GM21526 (cell line): ENCODE data around the gene RBFOX1.

Source experiments
- ATAC-seq: cut with Tn5 transposase; IDR thresholded peaks from one replicate; pipeline ENCODE4 v1.9.1; 2021; ENCODE audit warnings: moderate library complexity; ENCODE audit not compliant: unreplicated experiment, low FRiP score

Gene RBFOX1

DNA sequence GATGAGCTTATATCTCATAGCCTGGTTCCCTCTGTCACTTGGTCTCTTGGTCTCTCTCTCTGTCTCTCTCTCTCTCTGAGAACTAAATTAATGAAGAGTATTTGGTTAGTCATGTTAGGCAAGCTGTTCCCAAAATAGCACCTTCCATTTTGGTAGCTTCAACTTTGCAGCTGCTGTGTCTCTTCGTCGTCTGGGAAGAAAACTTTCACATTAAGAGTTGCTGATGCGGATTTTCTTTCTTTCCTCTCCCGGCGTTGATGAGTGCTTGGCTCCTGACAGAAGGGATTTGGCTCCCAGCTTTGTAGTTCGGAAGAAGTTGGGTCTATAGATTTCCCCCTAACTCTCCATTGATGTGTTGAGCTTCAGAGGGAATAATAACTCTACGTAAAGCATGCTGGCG is at the start of gene RBFOX1:
RBFOX1 (plus strand) TSS at position 235 of the 400 bp plus-strand sequence.
- no peak for ATAC-seq

DNA sequence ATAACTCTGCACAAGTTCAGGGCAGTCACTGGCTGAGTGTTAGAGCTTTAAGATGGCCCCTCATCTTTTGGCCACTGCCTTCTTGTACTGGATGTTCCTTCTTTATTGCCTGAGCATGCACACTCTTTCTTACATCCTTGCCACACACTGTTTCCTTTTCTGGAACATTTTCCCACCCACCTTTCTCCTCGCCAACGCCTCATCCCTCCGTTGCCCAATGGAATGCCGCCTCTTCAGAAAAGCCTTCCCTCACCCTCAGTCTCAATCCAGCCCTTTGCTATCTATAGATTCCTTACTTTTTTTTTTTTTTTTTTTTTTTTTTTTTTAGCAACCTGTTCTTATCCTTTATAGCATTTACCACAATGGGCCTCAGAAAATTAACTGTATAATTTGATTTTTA is 47.9 kb upstream of the RBFOX1 start:
- ATAC-seq, result no peak

DNA sequence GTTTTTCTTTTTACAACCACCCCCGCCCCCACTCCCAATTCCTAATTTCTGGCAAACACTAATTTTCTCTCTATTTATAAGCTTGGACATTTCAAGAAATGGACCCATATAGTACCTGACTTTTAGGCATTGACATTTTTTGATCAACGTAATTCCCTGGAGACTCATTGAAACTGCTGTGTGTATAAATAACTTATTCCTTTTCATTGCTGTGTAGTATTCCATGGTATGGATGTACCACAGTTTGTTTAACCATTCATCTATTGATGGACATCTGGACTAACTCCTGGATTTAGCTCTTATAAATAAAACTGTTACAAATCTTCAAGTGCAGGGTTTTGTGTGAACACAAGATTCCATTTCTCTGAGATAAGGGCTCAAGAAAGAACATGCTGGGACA is 47.1 kb upstream of the RBFOX1 start:
- ATAC-seq, result no peak

GRCh38 chr16:7289299-7289698 is 43.3 kb upstream of the RBFOX1 start:
- ATAC-seq, result no peak

DNA sequence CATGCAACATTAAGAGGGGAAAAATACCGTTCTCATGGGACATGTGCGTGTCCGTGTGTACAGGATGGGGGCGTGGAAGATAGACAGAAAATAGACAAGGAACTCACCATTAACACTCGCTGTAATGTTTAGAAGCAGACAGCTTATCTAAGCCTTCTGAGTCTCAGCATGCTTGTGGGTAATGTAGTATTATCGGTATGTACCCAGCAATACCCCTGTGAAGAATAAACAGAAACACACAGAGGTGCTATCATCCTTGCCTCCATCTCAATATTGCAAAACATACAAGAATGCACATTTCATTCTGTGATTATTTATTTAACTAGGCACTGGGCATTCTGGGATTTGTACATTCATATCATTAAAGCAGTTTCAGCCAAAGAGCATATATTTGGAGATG is 42.0 kb upstream of the RBFOX1 start:
- ATAC-seq, result no peak

DNA sequence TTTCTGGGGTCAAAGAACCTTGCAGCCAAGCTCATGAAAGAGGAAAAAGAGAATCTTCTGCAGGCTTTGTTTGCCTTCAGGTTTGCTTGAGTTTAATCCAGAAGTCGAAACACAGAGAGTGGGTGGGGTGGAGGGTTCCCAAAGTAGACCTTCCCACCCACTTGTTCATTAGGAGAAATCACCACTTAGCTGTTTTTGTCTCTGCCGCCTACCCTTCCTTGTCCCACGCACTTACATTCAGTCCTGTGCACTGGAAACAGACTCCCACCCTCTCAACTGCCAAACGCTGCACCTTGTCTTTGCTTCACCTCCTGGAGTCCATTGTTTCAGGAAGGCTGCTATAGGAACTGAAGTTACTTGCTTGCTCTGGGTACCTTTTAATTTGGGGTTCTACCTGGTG is 38.6 kb upstream of the RBFOX1 start:
- ATAC-seq, result no peak

DNA sequence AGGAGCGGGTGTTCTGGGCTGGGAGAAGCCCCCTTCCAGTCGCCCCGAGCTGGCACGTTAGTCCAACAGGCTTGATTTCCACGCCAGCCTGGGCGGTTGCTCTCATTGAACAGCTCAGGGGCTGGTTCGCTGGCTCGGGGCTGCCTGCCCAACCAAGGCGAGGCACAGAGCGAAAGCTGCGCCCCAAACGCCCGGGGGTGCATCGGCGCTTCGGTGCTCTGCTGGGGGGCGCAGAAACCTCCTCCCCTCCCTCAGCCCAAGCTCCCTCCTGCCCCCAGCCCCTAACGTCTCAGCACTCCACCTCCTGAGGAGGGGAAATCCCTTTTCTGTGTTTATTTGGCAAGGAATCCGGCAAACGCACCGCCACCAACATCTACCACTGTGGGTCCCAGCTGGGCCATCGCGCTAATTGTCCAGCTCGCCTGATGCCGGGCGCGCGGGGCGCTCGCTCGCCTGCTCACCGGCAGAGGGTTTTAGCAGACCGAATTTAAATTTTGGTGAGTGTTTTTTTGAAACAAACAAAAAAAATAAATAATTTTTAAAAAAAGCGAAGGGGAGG is 29.5 kb upstream of the RBFOX1 start:
- ATAC-seq, result no peak

DNA sequence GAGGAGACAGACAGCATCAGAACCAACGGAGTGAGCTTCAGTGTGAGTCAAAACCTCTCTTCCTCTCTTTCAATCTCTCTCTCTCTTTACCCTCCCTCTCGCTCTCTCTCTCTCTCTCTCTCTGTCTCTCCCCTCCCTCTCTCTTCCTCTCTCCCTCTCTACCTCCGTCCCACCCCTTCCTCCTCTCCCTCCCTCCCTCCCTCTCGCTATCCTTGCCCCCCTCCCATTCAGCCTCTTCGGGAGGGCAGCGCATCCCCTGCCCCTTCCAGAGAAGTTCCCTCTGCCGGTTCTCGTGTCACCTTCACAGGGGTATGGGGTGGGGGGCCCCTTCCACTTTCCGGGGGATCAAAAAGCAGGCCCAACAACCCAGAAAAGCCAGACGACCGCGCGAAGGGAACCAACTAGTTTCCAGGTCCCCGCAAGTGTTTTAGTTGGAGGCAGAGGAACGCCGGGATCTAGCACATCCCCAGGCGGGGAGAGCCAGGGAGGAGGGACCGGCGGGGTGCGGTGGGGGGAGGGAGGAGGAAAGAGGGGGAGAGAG is 28.9 kb upstream of the RBFOX1 start:
- ATAC-seq, result no peak

DNA sequence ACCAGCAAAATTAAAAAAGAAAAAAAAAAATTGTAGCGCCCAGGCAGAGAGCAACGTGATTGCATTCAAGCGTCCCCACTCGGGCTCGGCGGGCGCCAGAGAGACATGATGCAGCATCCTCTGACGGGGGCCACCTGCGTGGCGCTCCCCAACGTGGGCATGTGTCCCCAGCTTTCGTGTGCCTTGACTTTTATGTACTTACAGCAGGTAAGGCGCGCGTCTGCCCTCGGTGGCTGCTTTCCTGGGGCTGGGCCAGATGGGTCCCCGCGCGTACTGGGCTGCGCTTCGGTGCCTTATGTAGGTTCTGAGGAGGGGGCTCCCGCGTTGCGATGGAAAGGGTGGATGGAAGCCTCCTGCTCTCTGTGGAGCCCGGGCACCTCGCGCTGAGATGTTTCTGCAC is 28.4 kb upstream of the RBFOX1 start:
- no peak for ATAC-seq

DNA sequence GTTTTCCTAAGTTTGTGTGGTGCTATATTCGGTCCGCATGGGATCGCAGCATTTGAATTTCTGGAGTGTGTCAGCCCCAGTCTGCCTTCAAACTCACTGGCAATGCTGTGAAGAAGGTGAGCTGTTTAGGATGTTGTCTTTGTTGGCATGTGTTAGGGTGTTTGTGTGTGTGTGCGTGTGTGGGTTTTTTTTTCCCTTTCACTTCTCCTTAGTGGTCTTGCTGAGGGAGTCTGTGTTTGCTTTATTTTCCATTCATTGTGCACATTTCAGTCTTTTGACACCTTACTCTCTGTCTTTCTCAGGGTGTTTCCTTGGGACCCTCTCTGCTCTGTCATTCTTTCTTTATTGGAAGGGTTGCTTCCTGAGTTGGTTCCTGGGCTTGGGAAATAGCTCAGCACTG is 27.7 kb upstream of the RBFOX1 start:
- ATAC-seq, result no peak

- ATAC-seq, result no peak
Observed at GRCh38 chr16:7313170-7313569, 19.5 kb upstream of the RBFOX1 start.

DNA sequence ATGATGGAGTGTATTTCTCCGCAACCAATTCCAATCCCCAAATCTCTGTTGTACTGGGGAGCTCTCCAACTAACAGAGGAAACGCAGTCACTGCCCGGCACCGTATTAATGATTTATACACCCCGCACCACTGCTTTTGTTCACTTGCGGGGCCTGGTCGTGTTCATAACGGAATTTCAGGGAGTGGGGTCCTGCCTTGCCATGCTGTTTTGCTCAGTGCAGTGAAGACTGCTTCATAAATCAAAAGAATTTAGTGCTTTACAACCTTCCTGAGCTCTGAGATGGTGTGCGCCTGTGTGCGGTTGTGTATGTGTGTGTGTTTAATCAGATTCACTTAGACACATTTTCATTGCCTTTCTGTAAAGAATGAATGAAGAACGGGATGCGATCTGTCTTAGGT is 18.5 kb upstream of the RBFOX1 start:
- no peak for ATAC-seq

DNA sequence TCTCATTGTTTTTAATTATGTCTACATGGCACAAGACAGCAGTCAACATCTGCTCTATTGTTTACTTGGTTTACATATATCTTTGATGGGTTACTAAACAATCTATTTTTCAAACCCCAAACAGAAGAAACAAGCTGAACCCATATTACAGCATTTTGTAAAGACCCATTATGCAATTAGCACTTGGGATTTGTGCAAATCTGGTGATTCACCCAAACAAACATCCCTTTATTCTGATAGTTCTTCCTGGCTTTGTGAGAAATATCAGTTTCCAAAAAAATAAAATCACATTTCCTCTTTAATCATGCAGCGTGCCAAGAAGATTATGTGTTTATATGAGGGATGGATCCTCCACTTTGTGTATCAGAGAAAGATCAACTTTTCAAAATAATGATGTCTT is 16.8 kb upstream of the RBFOX1 start:
- ATAC-seq, result no peak

DNA sequence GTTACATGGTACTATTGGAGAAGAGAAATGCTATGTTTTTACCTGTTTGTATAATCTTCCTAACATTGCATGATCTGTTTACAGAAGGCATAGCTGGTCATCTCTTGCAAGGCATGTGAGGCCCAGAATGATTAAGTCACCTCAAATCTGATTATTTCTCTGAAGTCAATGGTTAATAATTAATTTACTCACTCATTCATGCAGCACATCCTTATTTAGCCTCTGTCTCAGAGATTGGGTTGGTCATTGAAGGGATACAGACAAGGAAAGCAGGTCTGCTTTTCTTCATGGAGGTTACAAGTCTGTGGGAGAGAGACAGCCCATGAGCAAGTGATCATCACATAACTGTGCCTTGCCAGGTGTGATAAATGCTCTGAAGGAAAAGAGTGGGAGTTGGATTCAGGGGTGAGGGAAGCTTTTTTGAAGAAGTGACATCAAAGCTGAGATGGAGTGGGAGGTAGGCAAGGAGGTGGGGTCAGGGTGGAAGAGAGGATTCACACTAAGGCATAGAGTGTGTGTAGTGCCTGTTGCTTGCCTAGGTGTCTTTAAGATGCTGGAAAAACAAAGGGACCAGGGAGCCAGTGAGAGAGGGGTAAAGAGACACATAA is 16.3 kb upstream of the RBFOX1 start:
- no peak for ATAC-seq

DNA sequence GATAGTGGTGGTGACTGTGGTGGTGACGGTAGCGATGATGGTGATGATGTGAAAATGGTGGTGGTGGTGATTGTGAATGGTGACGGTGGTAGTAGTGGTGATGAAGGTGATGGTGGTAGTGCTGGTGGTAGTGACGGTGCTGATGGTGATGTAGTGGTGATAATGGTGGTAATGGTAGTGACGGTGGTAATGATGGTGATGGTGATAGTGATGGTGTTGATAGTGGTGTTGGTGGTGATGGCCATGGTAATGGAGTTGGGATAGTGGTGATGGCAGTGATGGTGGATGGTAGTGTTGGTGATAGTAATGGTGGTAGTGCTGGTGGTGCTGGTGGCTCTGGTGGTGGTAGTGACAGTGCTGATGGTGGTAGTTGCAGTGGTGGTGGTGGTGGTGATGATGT is 14.7 kb upstream of the RBFOX1 start:
- no peak for ATAC-seq

DNA sequence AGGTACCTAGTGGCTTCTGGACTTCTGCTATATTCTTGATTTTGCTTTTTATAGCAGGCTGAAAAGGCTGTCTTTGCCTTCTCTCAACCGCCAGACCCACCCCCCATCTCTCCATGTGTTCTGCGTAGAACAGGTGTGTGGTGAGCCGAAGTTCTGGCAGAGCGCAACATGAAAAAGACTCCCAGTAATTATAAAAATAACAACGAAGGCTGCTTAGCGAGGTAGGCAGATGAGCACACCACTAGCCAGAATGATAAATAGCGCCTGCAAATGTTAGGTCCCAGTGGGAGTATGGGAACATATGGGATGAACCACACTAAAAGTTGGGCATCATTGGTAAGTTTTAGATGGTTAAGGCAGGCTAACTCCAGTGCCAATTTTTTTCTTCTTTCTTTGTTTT is 14.0 kb upstream of the RBFOX1 start:
- ATAC-seq, result no peak

- ATAC-seq, result no peak
Observed at GRCh38 chr16:7319514-7319913, 13.1 kb upstream of the RBFOX1 start.

GRCh38 chr16:7321661-7322060 is 11.0 kb upstream of the RBFOX1 start:
- no peak for ATAC-seq

- no peak for ATAC-seq
Observed at GRCh38 chr16:7324321-7324720, 8.3 kb upstream of the RBFOX1 start.

DNA sequence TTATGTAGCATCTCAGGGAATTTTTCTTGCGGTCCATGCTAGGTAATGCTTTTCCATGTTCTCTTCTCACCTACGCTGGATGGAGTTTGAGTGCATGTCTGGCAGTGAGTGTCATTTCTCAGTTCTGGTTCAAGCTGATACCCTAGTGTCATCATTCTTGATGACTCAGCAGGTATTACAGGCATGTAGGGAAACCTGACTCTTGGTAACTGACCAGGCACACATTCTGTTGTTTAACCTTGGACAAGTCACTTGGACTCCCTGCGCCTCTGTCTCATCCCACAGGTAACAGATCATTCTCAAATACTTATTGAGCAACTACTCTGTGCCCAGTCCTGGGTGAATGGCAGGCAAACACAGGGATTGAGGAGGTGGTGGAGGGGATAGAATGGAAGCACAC is 6.8 kb upstream of the RBFOX1 start:
- no peak for ATAC-seq

- ATAC-seq, result no peak
Observed at GRCh38 chr16:7330709-7331108, 1.9 kb upstream of the RBFOX1 start.

DNA sequence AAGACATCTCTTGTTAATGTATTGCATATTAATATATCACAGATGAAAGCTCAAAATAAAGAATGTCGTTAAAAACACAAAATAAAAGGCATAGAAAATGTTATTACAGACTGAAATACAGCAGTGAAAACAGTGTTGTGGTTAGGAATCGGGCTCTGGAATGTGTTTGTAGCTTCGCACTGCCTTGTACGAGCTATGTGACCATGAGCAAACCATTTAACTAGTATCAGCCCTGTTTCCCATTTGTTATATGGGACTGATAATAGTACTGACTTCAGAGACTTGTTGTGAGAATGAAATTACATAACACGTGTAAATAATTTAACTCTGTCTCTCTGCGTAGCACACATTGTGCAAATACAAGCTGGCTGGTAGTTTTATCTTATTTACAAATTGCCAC is 648 bp upstream of the RBFOX1 start:
- no peak for ATAC-seq
